Stomach smooth muscle (tissue), 2 donors: ENCODE results near the gene HOXA10.

Experiments used
- H3K27ac ChIP-seq: one replicate; pipeline ENCODE4 v1.7.0; 2013; ENCODE audit warnings: mild to moderate bottlenecking, low read length, inconsistent platforms
- H3K27me3 ChIP-seq, 2 donors: one replicate each; pipeline ENCODE4 v1.7.0; 2013; ENCODE audit warnings: low read length in 2 of 2; ENCODE audit not compliant: insufficient read depth in 2 of 2, control insufficient read depth in 1 of 2
- H3K36me3 ChIP-seq, 2 donors: one replicate each; pipeline ENCODE4 v1.7.0; 2013; ENCODE audit warnings: low read length in 2 of 2; ENCODE audit not compliant: control insufficient read depth in 2 of 2, insufficient read depth in 2 of 2
- H3K4me1 ChIP-seq: one replicate; pipeline ENCODE4 v1.7.0; 2013; ENCODE audit warnings: low read length; ENCODE audit not compliant: control insufficient read depth, insufficient read depth
- H3K4me3 ChIP-seq, 2 donors: one replicate each; pipeline ENCODE4 v1.7.0; 2013; ENCODE audit warnings: low read length in 2 of 2
- H3K9ac ChIP-seq, 2 donors: one replicate each; pipeline ENCODE4 v1.7.0; 2013; ENCODE audit warnings: low read length in 2 of 2, mild to moderate bottlenecking in 1 of 2
- H3K9me3 ChIP-seq, 2 donors: one replicate each; pipeline ENCODE4 v1.7.0; 2013; ENCODE audit warnings: low read length in 2 of 2; ENCODE audit not compliant: control insufficient read depth in 2 of 2
- donor health status: healthy.
- donor health status: Pancreatic carcinoma.

HOXA10 gene

DNA sequence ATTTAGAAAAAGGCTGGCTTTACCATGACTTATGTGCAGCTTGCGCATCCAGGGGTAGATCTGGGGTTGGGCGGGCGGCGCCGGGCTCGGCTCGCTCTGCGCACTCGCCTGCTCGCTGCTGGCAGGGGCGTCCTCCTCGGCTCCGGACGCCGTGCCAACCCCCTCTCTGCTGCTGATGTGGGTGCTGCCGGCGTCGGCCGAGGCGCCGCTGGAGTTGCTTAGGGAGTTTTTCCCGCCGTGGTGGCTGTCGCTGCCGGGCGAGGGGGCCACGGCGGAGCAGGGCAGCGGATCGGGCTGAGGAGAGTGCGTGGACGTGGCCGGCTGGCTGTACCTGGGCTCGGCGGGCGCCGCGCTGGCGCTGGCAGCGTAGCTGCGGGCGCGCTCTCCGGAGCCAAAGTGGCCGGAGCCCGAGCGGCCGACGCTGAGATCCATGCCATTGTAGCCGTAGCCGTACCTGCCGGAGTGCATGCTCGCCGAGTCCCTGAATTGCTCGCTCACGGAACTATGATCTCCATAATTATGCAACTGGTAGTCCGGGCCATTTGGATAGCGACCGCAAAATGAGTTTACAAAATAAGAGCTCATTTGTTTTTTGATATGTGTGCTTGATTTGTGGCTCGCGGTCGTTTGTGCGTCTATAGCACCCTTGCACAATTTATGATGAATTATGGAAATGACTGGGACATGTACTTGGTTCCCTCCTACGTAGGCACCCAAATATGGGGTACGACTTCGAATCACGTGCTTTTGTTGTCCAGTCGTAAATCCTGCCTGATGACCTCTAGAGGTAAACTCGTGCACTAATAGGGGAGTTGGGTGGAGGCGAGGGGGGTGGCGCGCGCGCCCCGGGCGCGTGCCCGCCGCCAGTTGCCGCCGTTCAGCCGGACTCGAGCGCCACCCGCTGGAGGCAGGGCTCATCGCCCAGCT is 30.8 kb downstream of the HOXA10 start, which contains the start of gene HOXA5:
HOXA5 (minus strand) TSS at position 659 of the 927 bp plus-strand sequence; CDS start at position 585, 74 bp downstream.
- Histone ChIP-seq H3K4me1 (peaks cover 40% of the 10 kb centered on the region), H3K9ac (peak within 1 kb of the TSS; percentile 93 to 96), H3K27ac (peak within 1 kb of the TSS; percentile 95), H3K9me3 (no peaks in the 10 kb centered on the region), H3K27me3 (peaks cover 29 to 33% of the 10 kb centered on the region in 2 donors), H3K36me3 (no peaks in the 10 kb centered on the region), H3K4me3 (peak within 1 kb of the TSS; percentile 78 to 94)

GRCh38 chr7:27142580-27143022 is 31.5 kb downstream of the HOXA10 start:
- Histone ChIP-seq H3K27ac (peak overlapping the region; percentile 95), H3K9me3 (no peaks in the 10 kb centered on the region), H3K9ac (peak overlapping the region; percentile 93 to 96), H3K27me3 (peaks cover 25 to 31% of the 10 kb centered on the region in 2 donors), H3K36me3 (no peaks in the 10 kb centered on the region), H3K4me1 (peaks cover 40% of the 10 kb centered on the region), H3K4me3 (peak overlapping the region; percentile 78 to 94)

DNA sequence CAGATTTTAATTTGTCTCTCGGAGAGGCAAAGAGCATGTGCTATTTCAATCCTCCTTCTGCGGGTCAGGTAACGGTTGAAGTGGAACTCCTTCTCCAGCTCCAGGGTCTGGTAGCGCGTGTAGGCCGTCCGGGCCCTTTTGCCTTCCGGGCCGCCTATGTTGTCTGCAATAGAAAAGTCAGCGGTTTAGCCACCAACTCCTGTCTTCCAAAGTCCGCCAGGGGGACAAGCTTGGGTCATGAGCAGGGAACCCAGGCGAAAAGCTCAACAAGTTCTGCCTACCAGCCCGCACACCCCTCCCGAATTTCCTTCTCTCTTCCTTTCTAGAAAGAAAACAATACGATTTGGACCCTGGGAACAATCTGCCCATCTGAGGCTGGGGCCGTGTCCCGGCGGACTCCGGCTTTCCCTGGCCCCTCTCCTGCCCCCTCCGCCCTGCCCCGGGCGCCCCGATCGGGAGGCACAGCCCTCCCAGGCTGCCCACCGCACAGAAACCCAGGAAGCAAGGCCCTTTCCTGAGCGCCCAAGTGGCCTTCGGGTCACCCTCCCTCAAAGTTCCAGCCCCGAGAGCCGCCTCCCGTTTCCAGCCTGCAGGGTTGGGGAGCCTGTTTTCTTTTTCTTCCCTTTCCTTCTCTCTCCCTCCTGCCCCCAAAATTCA is 32.1 kb downstream of the HOXA10 start:
- peak overlapping the region; percentile 95 for H3K27ac ChIP-seq
- H3K36me3 ChIP-seq: no peaks in the 10 kb centered on the region
- H3K4me3 ChIP-seq: peak overlapping the region; percentile 78 to 94
- peak overlapping the region; percentile 93 to 96 for H3K9ac ChIP-seq
- no peaks in the 10 kb centered on the region for H3K9me3 ChIP-seq
- H3K27me3 ChIP-seq: peaks cover 19 to 28% of the 10 kb centered on the region in 2 donors
- peaks cover 38% of the 10 kb centered on the region for H3K4me1 ChIP-seq

GRCh38 chr7:27141137-27141922 is 32.8 kb downstream of the HOXA10 start:
- Histone ChIP-seq H3K27ac (peak overlapping the region; percentile 95), H3K4me3 (peak overlapping the region; percentile 78 to 94), H3K9ac (peak overlapping the region; percentile 93 to 96), H3K9me3 (no peaks in the 10 kb centered on the region), H3K27me3 (peaks cover 13 to 20% of the 10 kb centered on the region in 2 donors), H3K4me1 (peaks cover 44% of the 10 kb centered on the region), H3K36me3 (no peaks in the 10 kb centered on the region)

DNA sequence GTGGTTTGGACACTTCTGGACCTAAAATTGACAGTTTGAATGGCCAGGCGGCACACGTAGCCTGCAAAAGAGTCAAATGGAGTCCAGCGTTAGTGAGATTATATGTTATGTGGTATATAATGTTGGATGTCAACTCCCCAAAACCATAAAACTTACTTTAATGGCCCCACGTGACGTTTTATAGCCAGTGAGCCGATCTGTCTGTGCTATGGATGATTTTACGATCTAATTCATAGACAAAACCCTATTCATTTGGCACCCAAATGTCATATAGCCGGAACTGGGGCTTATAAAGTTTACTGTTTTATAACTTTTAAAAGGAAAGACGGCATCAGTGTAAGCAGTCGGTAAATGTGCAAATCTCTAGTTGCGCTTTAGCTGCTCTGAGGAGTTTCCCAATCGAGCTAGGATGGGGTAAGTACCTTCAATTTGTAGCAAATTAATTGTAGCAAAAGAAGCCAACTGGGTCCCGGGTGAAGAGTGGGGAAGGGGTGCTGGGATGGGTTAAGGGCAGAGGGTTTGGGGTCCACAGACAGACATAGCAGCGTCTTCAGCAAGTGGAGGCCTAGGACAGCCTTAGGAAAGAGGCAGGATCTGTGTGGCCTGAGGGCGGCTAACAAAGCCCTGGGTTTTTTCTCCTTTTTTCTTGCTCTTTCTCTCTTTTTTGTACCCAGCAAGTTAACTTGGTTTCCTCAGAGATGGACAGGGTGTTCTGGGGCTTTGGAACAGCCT is 33.8 kb downstream of the HOXA10 start:
- Histone ChIP-seq H3K27me3 (peaks cover 7 to 13% of the 10 kb centered on the region in 2 donors), H3K36me3 (no peaks in the 10 kb centered on the region), H3K9ac (peak overlapping the region; percentile 93 to 96), H3K9me3 (no peaks in the 10 kb centered on the region), H3K4me3 (peak overlapping the region; percentile 78 to 94), H3K4me1 (peaks cover 50% of the 10 kb centered on the region), H3K27ac (peak overlapping the region; percentile 95)

DNA sequence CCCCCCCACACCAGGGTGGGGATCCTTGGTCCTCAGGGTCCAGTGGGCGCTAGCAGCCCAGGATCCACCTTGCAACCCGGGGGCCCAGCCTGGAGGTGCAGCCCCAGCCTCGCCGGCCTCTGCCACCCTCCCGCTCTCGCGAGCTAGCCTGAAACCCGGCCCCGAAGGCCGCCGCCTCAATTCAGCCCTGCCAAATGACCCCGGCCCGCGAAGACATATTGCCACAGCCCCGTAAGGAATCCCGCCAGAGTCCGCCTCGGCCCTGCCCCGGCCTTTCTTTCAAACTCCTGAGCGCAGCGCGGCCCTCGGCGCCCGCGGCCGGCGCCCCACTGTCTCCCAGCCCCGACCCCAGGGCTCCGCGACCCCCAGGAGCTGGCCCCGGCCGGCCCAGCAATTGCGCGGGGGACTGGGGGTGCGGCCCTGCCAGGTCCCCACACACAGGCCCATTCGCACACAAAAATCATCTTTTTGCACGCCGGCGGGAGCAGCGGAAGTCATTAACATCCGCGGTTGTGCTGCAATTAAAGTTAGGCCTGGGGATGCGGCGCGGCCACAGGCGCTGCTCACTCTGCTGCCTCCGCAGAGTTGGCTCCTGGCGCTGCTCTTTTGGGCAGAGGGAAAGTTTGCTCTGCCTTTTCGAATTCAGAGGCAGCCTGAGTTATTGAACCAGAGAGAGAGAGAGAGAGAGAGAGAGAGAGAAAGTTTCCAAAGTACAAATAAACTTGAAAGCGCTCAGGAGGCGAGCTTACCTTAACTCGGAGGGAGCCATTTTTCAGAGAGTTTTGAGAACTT is 34.6 kb downstream of the HOXA10 start:
- H3K4me3 ChIP-seq: peak overlapping the region; percentile 78 to 94
- H3K9ac ChIP-seq: peak overlapping the region; percentile 93 to 96
- peak overlapping the region; percentile 95 for H3K27ac ChIP-seq

GRCh38 chr7:27138985-27139333 is 35.2 kb downstream of the HOXA10 start:
- Histone ChIP-seq H3K27me3 (peaks cover 0 to under 1% of the 10 kb centered on the region in 2 donors), H3K9ac (peak overlapping the region; percentile 93 to 96), H3K36me3 (no peaks in the 10 kb centered on the region), H3K4me1 (peaks cover 42% of the 10 kb centered on the region), H3K9me3 (no peaks in the 10 kb centered on the region), H3K27ac (peak overlapping the region; percentile 95), H3K4me3 (peak overlapping the region; percentile 78 to 94)

More for the DNA sequence above, 34.6 kb downstream of the HOXA10 start:
- H3K9me3 ChIP-seq: no peaks in the 10 kb centered on the region
- peaks cover 46% of the 10 kb centered on the region for H3K4me1 ChIP-seq
- no peaks in the 10 kb centered on the region for H3K36me3 ChIP-seq
- peaks cover 2 to 6% of the 10 kb centered on the region in 2 donors for H3K27me3 ChIP-seq

GRCh38 chr7:27138472-27138871 is 35.6 kb downstream of the HOXA10 start:
- Histone ChIP-seq H3K9me3 (no peaks in the 10 kb centered on the region), H3K4me3 (peak overlapping the region; percentile 78 to 94), H3K36me3 (no peaks in the 10 kb centered on the region), H3K9ac (peak overlapping the region; percentile 93 to 96), H3K27me3 (no peaks in the 10 kb centered on the region), H3K27ac (peak overlapping the region; percentile 95), H3K4me1 (peaks cover 44% of the 10 kb centered on the region)

DNA sequence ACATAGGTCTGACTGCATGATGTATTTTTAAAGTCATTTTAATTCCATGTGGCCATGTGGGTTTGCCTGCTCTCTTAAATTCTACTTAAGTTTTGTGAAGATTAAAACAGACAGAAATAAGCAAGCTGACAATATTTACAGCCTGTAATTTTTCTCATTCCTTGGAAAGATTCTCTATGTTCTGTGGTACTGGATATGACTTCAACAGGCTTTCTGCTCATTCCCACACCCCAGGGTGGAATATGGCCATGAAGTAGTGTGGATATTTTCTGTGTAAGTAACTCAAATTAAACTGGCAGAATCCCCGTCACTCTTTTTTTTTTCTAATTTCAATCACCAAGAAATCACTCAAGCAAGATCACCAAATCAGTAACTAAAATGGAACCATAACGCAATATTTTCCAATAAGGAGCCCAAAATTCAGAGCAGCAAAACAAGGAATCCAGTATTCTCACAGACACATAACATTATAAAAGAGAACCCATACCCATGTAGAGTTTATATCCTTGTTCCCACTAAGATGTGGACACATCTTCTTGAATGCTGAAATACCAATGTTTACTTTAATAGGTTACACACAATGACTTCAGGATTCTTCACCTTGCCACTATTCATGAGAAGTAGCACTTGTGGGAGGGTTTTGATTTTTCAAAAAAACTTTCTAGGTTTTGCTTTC is 36.3 kb downstream of the HOXA10 start:
- H3K4me1 ChIP-seq: peaks cover 51% of the 10 kb centered on the region
- H3K9me3 ChIP-seq: no peaks in the 10 kb centered on the region

More for the DNA sequence above, 36.3 kb downstream of the HOXA10 start:
- Histone ChIP-seq H3K27ac (peak overlapping the region; percentile 95), H3K4me3 (peak overlapping the region; percentile 78 to 94), H3K36me3 (no peaks in the 10 kb centered on the region), H3K9ac (peak overlapping the region in 1 of 2 donors; percentile 93), H3K27me3 (no peaks in the 10 kb centered on the region)
